Upper lobe of left lung (tissue), 4 donors: Measurements from ENCODE around the gene MEGF10.

ENCODE experiments used
- EP300 ChIP-seq, 4 donors: sonication (generic); formaldehyde crosslinking; IDR thresholded peaks; one replicate each; pipeline ENCODE4 v1.5.1; 2017; ENCODE audit warnings: antibody characterized with exemption in 4 of 4, control low read depth in 2 of 4
- POLR2AphosphoS5 ChIP-seq, 2 donors: sonication (generic); formaldehyde crosslinking; IDR thresholded peaks; one replicate each; pipeline ENCODE4 v1.5.1; 2017; ENCODE audit warnings: antibody characterized with exemption in 2 of 2
- TF ChIP-seq, protein P1 (sequence below), 6 experiments: fragments of 450-650 bp in 4 of 6; fragments of 200-600 bp in 2 of 6; sonication (generic) in 2 of 6; IDR thresholded peaks; one replicate each; pipeline ENCODE4 v1.5.1; 2016 to 2019; ENCODE audit warnings: antibody characterized with exemption in 6 of 6

GRCh38 chr5:127343866-127344265 is 53.3 kb downstream of the MEGF10 start:
- TF ChIP-seq POLR2AphosphoS5 (IDR thresholded peaks at IDR 0.05) (no peak), EP300 (IDR thresholded peaks at IDR 0.05) (no peak)
- TF ChIP-seq, protein P1, sequence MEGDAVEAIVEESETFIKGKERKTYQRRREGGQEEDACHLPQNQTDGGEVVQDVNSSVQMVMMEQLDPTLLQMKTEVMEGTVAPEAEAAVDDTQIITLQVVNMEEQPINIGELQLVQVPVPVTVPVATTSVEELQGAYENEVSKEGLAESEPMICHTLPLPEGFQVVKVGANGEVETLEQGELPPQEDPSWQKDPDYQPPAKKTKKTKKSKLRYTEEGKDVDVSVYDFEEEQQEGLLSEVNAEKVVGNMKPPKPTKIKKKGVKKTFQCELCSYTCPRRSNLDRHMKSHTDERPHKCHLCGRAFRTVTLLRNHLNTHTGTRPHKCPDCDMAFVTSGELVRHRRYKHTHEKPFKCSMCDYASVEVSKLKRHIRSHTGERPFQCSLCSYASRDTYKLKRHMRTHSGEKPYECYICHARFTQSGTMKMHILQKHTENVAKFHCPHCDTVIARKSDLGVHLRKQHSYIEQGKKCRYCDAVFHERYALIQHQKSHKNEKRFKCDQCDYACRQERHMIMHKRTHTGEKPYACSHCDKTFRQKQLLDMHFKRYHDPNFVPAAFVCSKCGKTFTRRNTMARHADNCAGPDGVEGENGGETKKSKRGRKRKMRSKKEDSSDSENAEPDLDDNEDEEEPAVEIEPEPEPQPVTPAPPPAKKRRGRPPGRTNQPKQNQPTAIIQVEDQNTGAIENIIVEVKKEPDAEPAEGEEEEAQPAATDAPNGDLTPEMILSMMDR (IDR thresholded peaks at IDR 0.05): no peak
